ENCODE results near the gene ZNF486.
A peak's percentile ranks its signal among the peaks of the same experiment; 100 is the strongest.
"Not testable (repeated sequence)": the region's sequence is repeated elsewhere in the genome, so short reads cannot be mapped to it uniquely, and the experiment has no call there.

The ZNF486 gene

DNA sequence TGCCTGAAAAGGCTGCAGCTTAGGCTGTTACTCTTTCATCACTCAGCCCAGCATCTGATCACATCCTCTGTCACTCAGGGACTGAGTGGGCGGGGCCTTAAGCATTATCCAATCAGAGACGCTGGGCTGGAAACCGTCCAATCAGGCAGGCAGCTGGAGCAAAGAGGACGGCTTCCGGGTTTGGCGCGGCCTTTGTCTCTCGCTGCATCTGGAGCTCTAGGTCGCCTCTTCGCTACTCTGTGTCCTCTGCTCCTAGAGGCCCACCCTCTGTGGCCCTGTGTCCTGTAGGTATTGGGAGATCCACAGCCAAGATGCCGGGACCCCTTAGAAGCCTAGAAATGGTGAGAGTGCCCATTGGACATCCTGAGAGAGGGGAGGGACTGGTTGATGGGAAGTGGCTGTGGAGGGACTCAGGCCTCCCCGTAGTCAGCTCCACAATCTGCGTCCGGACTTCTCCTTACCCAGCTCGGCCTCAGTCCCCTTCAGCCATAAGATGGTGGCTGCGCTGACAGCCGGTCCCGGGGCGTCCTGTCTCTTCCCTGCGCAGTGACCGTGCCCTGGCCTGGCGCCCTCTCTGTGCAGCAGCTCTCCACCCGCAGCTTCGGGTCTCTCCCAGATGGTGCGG, at the start of gene ZNF486:
Gene ZNF486 (plus strand): TSS at position 195 of the 625 bp plus-strand sequence. CDS start 117 bp downstream, at position 312.
- peak; percentile 77 for DNase-seq

DNA sequence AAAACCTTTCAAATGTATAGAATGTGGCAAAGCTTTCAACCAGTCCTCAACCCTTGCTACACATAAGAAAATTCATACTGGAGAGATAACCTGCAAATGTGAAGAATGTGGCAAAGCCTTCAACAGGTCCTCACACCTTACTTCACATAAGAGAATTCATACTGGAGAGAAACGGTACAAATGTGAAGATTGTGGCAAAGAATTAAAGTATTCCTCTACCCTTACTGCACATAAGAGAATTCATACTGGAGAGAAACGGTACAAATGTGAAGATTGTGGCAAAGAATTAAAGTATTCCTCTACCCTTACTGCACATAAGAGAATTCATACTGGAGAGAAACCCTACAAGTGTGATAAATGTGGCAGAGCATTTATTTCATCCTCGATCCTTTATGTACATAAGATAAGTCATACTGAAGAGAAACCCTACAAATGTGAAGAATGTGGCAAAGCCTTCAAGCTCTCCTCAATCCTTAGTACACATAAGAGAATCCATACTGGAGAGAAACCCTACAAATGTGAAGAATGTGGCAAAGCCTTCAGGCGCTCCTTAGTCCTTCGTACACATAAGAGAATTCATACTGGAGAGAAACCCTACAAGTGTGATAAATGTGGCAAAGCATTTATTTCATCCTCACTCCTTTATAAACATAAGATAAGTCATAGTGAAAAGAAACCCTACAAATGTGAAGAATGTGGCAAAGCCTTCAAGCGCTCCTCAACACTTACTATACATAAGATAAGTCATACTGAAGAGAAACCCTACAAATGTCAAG, 48.8 kb upstream of the ZNF486 start:
- not testable (repeated sequence) for DNase-seq

DNA sequence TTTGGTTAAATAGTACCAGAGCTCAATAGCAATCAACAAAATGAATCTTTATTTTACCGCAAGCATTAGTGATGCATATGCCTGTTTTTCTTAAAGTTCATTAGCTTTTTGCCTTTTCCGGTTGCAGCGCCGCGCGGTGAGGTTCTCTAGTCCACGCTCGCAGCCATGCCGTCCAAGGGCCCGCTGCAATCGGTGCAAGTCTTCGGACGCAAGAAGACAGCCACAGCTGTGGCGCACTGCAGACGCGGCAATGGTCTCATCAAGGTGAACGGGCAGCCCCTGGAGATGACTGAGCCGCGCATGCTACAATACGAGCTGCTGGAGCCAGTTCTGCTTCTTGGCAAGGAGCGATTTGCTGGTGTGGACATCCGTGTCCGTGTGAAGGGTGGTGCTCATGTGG, 42.1 kb upstream of the ZNF486 start:
- no peak for DNase-seq

DNA sequence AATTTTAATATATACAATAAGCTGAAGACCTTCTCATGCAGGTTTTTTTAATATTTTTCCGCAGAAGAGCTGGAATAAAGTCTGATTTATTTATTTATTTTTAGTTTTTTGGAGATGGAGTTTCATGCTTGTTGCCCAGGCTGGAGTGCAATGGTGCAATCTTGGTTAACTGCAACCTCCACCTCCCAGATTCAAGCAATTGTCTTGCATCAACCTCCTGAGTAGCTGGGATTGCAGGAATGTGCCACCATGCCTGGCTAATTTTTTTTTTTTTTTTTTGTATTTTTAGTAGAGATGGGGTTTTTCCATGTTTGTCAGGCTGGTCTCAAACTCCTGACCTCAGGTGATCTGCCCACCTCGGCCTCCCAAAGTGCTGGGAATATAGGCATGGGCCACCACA, 34.1 kb upstream of the ZNF486 start:
- DNase-seq = not testable (repeated sequence)

DNA sequence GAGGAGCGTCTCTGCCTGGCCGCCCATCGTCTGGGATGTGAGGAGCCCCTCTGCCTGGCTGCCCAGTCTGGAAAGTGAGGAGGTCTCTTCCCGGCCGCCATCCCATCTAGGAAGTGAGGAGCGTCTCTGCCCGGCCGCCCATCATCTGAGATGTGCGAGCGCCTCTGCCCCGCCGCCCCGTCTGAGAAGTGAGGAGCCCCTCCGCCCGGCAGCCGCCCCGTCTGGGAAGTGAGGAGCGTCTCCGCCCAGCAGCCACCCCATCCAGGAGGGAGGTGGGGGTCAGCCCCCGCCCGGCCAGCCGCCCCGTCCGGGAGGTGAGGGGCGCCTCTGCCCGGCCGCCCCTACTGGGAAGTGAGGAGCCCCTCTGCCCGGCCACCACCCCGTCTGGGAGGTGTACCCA, 29.3 kb upstream of the ZNF486 start:
- DNase-seq = not testable (repeated sequence)

DNA sequence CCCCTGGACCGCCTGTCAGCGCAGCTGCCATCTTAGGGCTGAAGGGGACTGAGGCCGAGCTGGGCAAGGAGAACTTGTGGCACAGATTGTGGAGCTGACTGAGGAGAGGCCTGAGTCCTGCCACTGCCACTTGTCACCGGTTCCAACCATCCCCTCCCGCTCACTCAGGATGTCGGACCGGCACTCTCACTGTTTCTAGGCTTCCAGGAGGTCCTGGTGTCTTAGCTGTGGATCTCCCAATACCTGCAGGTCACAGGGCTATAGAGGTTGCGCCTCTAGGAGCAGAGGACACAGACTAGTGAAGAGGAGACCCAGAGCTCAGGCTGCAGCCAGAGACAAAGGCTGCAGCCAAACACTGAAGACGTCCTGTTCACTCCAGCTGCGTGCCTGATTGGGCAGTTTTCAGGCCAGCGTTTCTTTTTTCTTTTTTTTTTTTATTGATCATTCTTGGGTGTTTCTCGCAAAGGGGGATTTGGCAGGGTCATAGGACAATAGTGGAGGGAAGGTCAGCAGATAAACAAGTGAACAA, 15.3 kb upstream of the ZNF486 start:
- DNase-seq = no peak

DNA sequence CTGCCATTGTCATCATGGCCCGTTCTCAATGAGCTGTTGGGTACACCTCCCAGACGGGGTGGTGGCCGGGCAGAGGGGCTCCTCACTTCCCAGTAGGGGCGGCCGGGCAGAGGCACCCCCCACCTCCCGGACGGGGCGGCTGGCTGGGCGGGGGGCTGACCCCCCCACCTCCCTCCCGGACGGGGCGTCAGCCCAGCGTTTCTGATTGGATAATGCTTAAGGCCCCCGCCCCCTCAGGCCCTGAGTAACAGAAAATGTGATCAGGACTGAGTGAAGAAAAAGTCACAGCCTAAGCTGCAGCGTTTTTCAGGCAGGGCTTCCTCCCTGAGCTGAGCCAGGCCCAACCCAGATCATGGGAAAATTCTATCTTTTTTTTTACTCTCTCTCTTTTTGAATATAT, 14.5 kb upstream of the ZNF486 start:
- DNase-seq = not testable (repeated sequence)

DNA sequence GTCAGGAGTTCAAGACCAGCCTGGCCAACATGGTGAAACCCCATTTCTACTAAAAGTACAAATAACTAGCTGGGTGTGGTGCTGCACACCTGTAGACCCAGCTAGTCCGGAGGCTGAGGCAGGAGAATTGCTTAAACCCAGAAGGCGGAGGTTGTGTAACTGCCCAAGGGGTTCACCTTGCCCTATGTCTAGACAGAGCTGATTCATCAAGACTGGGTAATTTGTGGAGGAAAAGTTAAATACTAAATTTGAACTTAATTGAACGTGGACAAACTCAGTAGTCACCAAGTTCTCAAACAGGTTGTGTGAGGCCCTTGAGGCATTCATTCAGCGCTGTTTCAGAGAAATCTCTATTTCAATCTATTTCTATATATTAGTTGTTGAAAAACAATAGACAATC, 13.7 kb upstream of the ZNF486 start:
- DNase-seq = no peak

DNA sequence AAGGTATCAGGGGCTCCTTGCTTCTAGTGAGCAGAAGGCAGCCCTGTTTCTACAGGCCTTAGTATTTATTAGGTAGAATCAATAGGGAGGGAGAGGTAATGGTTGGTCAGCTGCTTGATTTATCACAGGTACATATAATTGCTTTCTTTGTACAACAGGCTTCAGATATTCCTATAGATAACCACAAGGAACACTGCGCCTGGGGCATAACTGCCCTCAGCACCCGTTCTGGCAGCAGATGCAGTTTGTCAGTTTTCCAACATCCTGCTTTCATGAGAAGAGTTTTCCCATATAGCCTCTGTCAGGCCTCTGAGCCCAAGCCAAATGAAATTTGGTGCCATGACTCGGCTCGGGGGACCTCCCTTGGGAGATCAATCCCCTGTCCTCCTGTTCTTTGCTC, 12.4 kb upstream of the ZNF486 start:
- no peak for DNase-seq

DNA sequence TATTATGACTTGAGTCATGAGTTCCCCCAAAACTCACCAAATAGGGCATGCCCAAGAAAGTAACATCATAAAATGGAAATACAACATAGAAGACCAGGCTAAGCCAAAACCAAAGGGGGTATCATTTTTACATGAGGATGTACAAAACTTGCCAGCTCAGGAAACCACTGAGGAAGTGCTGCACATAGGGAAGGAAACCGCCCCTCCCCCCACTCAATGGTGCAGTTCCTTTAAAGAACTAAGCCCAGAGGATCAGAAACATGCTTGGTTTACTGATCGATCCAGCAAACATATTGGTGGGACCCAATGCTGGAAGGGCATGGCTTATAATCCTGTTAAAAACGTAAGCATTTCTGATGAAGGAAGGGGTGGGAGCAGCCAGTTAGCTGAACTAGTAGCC, 4.2 kb upstream of the ZNF486 start:
- no peak for DNase-seq

DNA sequence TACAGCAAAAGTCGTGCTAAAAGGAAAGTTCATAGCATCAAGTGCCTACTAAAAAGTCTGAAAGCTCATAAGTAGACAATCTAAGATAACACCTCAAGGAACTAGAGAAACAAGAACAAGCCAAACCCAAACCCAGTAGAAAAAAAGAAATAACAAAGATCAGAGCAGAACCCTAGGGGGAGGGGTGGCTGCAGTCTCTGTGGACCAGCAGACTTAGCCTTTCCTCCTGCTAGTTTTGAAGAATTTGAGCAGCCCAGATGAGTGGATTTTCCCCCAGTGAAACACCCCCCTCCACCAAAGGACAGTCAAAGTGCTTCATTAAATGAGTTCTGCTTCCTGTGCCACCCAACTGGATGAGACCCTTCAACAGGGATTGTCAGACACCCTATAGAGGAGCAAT, 2.6 kb upstream of the ZNF486 start:
- DNase-seq = no peak

DNA sequence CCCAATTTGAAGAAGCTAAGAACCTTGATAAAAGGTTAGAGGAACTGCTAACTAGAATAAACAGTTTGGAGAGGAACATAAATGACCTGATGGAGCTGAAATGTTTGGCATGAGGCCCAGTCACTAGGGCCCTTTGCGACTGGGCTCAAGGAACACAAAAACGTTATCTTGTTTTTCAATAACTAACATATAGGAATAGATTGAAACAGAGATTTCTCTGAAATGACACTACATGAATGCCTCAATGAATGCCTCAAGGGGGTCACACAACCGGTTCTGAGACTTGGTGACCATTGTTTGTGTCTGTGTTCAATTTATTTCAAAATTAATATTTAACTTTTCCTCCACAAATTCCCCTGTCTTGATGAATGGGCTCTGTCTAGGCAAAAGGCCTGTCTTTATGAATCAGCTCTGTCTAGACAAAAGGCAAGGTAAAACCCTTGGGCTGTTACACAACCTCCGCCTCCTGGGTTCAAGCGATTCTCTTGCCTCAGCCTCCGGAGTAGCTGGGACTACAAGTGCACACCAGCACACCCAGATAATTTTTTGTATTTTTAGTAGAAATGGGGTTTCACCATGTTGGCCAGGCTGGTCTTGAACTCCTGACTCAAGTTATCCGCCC, 932 bp upstream of the ZNF486 start:
- no peak for DNase-seq

DNA sequence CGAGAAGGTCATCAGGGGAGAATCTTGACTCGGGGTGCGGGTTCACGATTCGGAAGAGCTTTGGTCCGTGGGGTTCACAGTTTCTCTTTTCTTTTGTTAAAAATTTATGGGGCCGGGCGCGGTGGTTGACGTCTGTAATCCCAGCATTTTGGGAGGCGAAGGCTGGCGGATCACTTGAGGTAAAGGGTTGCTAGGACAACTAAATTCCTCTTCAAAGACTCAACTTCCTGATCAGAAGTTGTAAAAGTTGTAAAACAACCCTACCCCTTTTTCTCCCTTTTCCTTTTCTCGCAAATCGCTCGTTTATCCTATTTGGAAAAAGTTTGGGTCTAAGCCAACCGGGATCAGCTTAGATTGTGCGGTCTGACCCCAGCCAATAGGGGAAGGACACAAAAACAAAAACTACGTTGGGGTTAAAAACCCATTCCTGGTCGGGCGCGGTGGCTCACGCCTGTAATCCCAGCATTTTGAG, 673 bp downstream of the ZNF486 start:
- DNase-seq = no peak

DNA sequence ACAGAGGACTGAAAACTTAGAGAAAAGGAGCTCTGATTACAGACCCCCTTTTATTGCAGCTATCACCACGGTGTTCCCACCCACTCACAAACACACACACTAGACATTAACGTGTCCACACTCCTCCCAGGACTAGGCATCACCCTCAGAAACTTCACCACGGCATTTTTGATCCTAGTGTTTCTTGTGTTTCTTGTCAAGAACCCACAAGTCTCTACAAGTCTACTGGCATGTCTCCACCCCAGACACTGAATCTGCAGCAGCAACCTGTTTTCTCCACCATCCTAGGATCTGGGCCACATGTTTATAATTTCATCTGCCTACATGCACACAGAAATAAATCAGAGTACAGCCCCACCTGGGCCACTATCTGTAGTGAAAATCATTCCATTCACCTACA, 4.3 kb downstream of the ZNF486 start:
- DNase-seq = no peak

DNA sequence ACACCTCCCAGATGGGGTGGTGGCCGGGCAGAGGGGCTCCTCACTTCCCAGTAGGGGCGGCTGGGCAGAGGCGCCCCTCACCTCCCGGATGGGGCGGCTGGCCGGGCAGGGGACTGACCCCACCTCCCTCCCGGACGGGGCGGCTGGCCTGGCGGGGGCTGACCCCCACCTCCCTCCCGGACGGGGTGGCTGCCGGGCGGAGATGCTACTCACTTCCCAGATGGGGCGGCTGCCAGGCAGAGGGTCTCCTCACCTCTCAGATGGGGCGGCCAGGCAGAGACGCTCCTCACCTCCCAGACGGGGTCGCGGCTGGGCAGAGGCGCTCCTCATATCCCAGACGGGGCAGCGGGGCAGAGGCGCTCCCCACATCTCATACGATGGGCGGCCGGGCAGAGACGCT, 8.8 kb downstream of the ZNF486 start:
- not testable (repeated sequence) for DNase-seq

DNA sequence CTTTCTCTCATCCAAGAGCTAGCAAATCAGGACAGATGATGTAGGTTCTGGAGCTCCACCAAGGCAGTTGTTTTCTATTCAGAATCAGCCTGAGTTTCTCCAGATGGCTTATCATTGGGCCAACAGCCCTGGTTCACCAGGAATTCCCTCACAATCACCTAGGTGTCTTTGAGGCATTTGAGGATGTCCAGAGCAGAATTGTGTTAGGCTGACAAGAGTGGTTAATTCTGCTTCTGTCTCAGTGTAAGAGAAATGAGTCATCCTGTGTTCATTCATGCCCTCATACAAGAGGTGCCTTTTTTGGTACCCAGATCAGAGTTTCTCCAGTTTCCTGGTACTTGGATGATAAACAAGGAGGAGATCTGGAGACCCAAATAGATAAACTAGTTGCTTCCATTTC, 12.9 kb downstream of the ZNF486 start:
- not testable (repeated sequence) for DNase-seq

DNA sequence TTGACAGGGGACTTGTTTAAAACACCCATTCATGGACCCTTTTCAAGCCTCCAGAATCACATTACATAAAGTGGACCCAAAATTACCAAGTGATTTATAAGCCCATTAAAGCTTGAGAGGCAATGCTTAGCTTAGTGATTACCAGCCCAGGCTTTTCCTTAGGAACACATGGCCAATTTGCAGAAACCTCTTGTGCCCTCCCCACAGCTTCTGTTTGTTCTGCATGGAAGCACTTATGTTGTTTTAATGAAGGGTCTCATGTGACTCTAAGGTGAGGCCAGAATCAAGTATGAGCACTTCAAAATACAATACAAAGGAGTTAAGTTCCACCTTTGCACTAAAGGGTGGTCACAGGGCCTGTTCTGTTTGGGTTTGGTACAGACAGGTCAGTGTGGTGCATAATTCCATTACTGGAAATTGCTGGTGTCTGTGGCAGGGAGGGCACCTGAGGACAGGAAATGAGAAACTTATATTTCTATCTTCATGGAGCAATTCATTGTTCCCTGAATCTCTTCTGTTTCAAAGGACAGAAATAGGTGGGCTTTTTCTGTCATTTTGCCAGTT, 15.3 kb downstream of the ZNF486 start:
- DNase-seq = no peak

DNA sequence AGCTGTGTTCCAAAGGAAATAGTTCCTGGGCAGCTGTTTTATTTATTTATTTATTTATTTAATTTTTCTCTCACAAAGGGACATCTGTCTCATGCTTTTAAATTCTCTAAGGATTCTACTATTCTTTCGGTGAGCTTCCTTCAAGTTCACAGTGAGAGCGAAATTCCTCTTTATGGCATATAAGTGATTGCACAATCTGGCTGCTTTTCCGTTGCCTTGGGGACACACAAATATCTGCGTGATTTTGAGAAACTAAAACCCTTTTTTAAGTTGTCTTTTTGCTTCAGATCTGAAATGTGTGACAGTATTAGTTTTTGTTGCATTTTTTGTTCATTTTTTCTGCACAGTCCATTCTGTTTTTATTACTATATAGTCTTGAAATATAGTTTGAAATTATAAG, 19.2 kb downstream of the ZNF486 start:
- no peak for DNase-seq

DNA sequence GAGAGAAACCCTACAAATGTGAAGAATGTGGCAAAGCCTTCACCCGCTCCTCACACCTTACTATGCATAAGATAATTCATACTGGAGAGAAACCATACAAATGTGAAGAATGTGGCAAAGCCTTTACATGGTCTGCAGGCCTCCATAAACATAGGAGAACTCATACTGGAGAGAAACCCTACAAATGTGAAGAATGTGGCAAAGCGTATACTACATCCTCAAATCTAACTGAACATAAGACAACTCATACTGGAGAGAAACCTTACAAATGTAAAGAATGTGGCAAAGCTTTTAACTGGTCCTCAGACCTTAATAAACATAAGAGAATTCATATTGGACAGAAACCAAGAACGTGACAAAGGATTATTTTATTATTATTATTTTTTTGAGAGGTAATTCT, 30.7 kb downstream of the ZNF486 start:
- DNase-seq = no peak

DNA sequence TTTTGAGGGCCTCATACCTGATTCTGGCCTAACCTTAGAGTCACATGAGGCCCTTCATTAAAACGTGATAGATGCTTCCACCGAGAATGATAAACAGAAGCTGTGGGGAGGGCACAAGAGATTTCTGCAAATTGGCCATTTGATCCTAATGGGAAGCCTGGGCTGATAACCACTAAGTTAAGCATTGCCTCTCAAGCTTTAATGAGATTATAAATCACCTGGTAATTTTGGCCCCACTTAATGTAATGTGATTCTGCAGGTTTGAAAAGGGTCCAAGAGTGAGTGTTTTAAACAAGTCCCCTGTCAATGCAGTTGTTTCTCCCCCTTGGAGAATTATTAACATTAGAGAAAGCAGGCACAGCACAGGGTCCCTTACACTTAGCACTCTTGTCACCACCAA, 42.0 kb downstream of the ZNF486 start:
- DNase-seq = no peak

DNA sequence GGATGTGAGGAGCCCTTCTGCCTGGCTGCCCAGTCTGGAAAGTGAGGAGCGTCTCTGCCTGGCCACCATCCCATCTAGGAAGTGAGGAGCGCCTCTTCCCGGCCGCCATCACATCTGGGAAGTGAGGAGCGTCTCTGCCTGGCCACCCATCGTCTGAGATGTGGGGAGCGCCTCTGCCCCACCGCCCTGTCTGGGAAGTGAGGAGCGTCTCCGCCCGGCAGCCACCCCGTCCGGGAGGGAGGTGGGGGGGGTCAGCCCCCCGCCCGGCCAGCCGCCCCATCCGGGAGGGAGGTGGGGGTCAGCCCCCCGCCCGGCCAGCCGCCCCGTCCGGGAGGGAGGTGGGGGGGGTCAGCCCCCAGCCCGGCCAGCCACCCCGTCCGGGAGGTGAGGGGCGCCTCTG, 47.4 kb downstream of the ZNF486 start:
- not testable (repeated sequence) for DNase-seq

DNA sequence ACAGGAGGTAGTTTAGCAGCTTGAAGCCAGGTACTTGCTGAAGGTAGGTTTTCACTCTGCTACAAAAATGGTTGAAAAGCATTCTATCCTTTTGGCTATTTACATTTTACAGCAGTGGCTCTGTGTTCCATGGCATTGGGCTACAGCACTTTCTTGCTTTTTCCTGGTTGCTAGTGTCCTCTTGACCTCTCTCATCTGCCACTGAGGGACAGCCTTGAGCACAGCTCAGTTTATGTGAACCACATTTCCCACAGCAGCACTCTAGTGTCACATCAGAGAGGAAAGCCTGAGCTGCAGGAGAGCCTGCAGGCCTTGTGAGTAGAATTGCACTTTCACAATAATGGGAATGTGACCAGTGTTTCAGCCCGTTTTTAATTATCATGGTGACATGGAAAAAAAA, 54.6 kb downstream of the ZNF486 start:
- not testable (repeated sequence) for DNase-seq

DNA sequence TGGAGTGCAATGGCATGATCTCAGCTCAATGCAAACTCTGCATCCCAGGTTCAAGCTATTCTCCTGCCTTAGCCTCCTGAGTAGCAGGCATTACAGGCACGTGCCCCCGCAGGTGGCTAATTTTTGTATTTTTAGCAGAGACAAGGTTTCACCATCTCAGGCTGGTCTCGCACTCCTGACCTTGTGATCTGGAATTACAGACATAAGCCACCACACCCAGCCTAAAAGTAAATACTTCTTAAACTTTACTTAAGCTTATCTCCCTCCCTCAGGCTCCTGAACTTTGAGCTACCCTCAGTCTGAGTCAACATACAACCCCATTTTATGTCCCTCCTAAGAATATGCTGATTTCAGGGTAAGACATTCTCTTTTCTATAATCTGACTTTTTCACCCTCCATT, 66.1 kb downstream of the ZNF486 start:
- DNase-seq = no peak

DNA sequence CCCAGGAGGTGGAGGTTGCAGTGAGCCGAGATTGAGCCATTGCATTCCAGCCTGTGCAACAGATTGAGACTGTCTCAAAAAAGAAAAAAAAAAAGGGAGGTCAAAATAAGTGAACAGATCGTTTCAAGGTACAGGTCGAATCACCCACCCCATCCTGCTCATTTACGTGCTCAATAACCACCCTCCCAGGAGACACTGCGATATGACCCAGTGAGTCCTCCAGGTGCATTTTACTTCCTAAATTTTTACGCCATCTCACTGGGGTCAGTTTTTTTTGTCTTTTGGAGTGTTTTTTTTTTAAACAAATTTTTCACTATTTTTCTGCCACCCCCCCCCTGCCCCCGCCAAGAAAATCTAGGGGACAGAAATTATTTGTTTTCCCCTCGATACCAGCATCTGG, 68.1 kb downstream of the ZNF486 start:
- DNase-seq = no peak

Measured in hematopoietic multipotent progenitor cell treated with erythropoietin and hydrocortisone succinate and interleukin-3 and kit ligand, for 8 days (in vitro differentiated cells).